Right renal cortex interstitium (tissue), 3 donors: Measurements from ENCODE around the gene IGF2BP3. TPM values are rescaled to one million over a fixed set of nuclear protein-coding genes. Genes with fewer than 3 reads are reported as not detected.
"Not testable (repeated sequence)": the region's sequence is repeated elsewhere in the genome, so short reads cannot be mapped to it uniquely, and the experiment has no call there.

Experiments
- DNase-seq, 3 donors: peaks; one replicate each; pipeline ENCODE4 v3.0.0-alpha.2; 2013; ENCODE audit warnings: low read depth in 3 of 3, low spot score in 2 of 3
- polyA plus RNA-seq, 3 donors: library from polyadenylated mRNA; unstranded; fragments of 120-200 nt; gene quantifications; one replicate each; pipeline ENCODE4 v1.2.1, GENCODE V29; 2013; ENCODE audit not compliant: insufficient read length in 3 of 3

The IGF2BP3 gene
- polyA plus RNA-seq, 3 donors: 57.9 to 64.6 (median 64.2) TPM

GRCh38 chr7:23431702-23432199 lies 38.5 kb downstream of the IGF2BP3 start:
- DNase-seq: no peak

DNA sequence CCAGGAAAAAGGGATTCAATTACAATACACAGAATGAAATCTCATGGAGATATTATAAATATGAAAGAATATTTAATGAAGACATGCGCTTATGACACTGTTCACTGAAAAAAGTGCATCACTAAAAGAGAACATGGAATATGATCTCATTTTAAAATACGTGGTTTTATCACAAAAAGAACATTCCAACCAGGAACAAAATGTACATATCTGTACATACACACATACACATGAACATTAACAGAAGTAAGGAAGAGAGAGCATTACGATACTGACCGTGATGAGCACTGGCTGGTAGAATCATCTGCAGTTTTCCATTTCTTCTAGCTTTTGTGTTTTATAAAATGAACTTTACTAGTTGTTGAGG lies 39.4 kb downstream of the IGF2BP3 start:
- DNase-seq: no peak

DNA sequence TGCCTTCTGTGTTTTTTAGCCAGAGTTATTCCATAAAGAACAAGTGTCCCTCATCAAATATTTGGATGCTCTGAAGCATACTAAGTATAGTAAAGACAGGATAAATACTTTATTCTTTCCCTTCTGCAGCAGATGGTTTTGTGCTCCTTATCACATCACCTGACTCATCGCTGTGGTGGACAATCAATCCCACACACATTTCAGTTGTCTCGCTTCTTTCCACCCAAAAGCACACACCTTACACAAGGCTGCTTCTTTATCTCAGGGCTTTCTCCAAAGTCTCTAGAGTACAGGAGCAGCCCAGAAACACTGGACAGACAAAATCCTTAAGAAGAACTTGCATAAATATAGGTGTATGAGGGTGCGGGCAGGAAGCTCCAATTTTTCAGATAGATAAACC lies 43.4 kb downstream of the IGF2BP3 start:
- DNase-seq: no peak

- DNase-seq: no peak
Observed at GRCh38 chr7:23422909-23423308, 47.4 kb downstream of the IGF2BP3 start.

DNA sequence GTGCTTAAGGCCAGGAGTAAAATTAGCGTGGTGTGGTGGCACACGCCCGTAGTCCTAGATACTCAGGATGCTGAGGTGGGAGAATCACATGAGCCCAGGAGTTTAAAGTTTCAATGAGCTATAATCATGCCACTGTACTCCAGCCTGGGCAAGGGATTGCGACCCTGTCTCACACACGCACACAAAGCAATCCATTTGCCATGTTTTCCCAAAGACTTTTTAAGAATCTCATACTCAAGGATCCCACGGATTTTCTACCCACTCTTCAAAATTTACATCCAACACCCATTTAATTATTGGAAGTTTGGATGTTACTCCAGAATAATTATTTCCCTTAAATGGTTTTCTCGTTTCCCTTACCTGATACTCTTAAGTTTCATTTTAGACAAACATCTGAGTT lies 47.9 kb downstream of the IGF2BP3 start:
- no peak for DNase-seq

- no peak for DNase-seq
Observed at GRCh38 chr7:23419845-23420244, 50.4 kb downstream of the IGF2BP3 start.

DNA sequence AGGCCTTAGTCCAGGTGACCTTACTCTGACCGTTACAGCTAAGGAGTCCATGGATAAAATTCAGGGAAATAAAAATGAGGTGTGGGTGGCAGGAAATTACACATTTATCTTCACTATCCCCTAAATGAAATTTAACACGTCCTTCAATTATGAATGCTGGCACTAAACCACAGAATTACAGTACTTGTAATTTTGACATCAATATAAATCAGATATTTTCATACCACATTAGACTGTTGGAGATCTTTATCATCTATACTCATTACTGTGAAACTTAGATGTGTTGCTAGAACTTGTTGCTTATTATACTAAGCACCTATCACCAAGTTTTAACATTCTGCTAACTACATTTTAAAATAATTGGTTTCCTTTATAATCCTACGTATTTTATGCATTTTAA lies 51.1 kb downstream of the IGF2BP3 start:
- no peak for DNase-seq

DNA sequence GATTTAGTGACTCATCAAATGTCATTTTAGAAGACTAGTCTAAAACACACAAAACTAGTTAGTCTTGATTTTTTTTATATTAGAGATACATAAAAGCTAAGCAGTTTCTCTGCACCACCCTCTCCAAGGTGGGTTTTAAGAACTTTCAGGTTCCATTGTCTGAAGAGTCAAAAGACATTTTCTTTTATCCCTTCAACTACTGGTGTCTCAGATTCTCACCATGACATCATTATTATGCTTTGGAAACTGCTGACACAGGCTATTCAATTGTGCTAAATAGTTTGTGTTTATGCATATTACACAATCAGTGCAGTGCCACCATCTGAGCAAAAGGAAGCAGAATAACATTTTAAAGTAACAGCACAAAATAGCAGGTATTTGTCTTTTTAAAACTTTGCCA lies 52.2 kb downstream of the IGF2BP3 start:
- no peak for DNase-seq

DNA sequence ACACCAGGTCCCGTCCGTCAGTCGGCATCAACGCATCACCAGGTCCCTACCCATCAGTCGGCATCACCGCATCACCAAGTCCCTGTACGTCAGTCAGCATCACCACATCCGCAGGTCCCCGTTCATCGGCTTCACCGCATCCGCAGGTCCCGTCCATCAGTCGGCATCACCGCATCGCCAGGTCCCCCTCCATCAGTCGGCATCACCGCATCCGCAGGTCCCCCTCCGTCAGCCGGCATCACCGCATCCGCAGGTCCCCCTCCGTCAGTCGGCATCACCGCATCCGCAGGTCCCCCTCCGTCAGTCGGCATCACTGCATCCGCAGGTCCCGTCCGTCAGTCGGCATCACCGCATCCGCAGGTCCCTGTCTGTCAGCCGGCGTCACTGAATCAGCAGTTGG lies 55.1 kb downstream of the IGF2BP3 start:
- no peak for DNase-seq

DNA sequence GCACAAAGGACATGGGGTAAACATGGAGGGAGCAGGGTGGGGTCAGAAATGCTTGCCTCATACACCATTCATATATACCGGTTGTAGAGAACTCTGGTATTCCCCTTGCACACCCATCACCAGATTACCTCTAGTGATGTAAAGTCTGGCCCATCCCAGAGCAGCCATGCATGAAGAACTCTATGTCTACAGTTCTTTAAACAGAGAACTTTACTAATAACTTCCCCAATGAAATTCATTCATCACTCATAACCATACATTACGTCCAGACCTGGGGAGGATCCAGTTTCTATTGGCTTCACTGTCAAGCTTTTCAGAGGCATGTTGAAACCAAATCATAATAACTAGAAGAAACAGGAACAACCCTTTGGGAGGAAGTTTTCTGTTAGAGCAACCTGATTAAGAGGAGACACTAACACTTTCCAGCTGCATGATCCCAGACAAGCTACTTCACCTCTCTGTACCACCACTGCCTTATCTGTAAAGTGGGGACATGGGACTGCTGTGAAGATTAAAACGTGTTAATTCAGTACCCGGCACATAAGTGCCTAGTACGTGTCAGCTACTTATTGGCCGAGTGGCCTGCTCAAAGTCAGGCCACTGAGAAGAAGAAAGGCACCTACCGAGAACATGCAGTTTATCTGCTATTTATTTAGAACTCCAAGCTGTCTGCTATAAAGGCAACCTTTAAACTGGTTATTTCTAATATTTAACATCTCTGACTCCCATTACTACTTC lies 59.7 kb downstream of the IGF2BP3 start:
- DNase-seq: no peak

DNA sequence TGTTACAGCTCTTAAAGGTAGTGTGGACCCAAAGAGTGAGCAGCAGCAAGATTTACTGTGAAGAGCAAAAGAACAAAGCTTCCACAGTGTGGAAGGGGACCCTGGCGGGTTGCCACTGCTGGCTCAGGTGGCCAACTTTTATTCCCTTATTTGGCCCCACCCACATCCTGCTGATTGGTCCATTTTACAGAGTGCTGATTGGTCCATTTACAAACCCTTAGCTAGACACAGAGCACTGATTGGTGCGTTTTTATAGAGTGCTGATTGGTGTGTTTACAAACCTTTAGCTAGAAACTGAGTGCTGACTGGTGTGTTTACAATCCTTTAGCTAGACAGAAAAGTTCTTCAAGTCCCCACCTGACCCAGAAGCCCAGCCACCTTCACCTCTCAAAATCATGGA lies 63.7 kb downstream of the IGF2BP3 start:
- not testable (repeated sequence) for DNase-seq

DNA sequence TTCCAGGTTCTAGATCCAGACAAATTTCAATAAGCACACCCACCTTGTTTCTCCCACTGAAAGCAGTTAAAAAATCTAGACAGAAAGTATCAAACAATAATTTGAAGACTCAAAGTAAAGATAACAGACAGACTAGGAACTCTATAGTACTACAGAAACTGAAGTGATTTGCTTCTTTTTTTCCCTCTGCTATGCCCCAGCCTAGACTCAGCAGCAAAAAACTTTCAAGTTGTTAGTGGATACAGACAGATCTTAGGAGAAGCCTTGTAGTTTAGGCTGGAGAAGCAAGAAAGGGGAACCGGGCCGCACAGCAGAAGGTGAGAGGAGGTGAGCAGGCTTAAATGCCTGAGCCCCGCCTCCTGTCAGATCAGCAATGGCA lies 65.1 kb downstream of the IGF2BP3 start:
- no peak for DNase-seq

DNA sequence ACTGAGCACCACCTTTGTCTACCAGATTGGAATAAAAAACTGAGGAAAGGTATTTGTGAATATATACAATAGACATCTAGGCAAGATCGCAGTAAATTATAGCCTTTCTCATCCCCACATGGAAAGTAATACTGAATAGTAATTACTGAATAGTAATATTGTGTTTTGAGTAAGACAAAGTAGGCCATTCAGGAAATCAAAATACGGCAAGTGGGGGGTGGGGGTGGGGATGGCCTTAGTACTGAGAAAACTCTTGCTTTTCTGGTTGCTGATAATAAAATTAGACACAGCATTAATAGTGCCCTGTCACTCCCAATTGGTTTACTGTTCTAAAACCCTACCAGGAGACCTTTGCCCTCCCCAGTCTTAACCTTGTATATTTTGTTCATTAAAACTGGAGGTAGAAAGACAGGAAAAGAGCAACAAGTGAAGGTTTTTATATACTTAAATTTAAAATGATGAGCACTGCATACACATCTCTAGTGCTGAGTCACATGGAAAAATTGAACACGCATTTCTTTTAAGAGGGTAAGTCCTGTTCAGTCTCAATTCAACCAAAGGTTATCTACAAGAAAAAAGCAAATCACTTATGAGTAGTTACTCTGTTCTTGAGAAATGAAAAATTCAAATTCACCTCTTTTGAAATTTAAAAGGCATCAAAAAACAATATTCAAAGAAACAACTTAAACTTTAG lies 65.6 kb downstream of the IGF2BP3 start:
- no peak for DNase-seq

DNA sequence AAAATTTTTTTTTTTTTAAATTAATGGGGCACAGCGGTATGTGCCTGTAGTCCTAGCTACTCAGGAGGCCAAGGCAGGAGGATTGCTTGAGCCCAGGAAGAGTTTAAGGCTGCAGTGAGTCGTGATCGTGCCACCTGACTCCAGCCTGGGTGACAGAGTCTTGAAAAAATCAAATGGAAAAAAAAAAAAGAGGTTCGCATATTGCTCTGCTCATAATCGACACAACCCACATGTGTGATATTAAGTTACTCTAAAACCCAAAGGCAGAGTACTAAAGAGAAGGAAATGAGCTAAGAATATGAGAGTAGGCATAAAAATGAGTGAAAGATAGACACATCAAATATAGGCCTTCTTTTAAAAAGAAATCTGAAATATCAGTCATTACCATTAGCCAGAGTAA lies 66.3 kb downstream of the IGF2BP3 start:
- DNase-seq: no peak

DNA sequence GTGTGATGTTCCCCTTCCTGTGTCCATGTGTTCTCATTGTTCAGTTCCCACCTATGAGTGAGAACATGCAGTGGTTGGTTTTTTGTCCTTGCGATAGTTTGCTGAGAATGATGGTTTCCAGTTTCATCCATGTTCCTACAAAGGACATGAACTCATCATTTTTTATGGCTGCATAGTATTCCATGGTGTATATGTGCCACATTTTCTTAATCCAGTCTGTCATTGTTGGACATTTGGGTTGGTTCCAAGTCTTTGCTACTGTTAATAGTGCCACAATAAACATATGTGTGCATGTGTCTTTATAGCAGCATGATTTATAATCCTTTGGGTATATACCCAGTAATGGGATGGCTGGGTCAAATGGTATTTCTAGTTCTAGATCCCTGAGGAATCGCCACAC lies 72.2 kb downstream of the IGF2BP3 start:
- not testable (repeated sequence) for DNase-seq

- no peak for DNase-seq
Observed at GRCh38 chr7:23397241-23397640, 73.0 kb downstream of the IGF2BP3 start.

DNA sequence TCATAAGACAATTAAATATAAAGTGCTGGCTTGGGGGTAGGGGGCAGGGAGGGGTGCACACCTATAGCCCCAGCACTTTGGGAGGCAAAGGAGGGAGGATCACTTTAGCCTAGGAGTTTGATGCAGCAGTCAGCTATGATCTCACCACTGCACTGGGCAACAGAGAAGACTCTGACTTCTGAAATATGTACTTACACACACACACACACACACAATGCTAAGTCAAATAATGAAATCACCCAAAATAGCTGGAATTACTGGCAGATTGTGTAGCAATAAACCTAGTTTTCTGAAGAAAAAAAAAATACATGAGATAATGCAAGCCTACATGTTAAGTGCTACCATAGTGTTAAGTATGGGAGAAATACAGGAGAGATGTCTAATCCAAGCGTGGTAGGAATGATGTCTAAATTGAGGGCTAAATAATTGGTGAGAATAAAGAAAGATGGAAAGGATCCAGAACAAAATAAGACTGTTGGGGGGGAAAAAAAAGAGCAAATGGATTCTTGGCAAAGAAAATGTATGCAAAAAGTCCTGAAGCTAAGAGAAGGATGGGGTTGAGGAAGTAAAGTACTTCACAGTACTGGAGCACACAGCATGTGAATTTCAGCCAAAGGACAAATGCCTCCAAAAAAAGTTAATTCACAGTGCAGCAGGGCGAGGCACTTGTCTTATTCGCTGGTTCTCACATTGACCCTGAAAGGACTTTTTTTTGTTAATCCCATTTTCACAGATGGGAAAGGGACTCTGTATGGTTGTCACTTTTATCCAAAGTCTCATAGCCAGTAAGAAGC lies 73.9 kb downstream of the IGF2BP3 start:
- DNase-seq: no peak

GRCh38 chr7:23394488-23395171 lies 75.7 kb downstream of the IGF2BP3 start:
- no peak for DNase-seq

DNA sequence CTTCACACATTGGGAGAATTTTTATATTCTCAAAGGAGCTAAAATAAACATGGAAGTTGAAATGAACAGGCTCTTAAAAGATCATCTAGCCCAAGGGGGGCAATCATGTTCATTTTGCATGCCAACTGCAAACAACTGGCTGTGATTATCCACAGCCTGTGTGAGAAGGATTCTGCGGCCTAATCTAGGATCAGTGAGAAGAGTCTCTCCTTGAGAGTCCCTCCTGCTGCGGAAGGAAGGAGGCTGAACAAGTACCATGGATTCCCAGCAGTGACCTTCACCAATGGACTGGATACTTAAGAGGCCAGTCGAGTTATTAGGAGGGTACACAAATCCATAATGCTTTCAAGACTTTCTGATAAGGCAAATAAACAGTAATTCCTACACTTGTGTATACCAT lies 76.7 kb downstream of the IGF2BP3 start:
- DNase-seq: no peak

DNA sequence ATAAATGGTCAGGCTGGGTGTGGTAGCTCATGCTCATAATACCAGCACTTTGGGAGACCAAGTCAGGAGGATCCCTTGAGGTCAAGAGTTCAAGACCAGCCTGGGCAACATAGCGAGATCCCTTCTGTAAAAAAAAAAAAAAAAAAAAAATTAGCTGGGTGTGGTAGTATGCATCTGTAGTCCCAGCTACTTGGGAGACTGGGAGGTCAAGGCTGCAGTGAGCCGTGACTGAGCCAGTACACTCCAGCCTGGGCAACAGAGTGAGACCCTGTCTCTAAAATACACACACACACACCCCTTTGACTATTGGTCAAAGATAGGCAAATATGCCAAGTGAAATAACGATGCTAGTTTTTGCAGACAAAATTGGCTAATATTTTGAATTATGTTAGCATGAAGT lies 80.6 kb downstream of the IGF2BP3 start:
- DNase-seq: no peak

- no peak for DNase-seq
Observed at GRCh38 chr7:23387583-23387982, 82.7 kb downstream of the IGF2BP3 start.
